Measurements from ENCODE around the gene MYL12B.

Gene MYL12B

DNA sequence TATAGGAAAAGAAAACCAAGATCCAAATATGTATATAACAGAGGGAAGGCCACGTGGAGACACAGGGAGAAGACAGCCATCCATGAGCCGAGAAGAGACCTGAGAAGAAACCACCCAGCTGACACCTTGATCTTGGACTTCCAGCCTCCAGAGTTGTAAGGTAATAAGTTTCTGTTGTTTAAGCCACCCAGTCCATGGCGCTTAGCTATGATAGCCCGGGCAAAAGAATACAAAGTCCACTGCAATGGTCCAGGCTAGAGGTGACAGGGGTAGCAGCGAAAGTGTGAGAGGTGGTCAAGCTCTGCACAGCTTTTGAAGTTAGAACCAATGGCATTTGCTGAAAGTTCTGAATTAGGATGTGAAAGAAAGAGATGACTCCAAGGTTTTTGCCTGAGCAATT is 44.9 kb upstream of the MYL12B start:
- H3K4me3 ChIP-seq (ENCODE audit: low read depth, low read length): no peak overlapping the region
- H3K4ac ChIP-seq (ENCODE audit: low read depth, low read length): no peak overlapping the region
- H2BK120ac ChIP-seq (ENCODE audit: insufficient read depth, low read length, poor library complexity): no peak overlapping the region
- no peak overlapping the region for H2AK5ac ChIP-seq (ENCODE audit: low read length)
- peaks cover 0 to 2% of the 10 kb centered on the region in 2 experiments for H3K4me1 ChIP-seq (ENCODE audit: control insufficient read depth in 1 of 2, insufficient read depth in 2 of 2, low read length in 2 of 2)
- no peak overlapping the region for H3K4me2 ChIP-seq (ENCODE audit: low read length)
- H3K9ac ChIP-seq (ENCODE audit: low read length): no peak overlapping the region
- no peak overlapping the region for H3K18ac ChIP-seq (ENCODE audit: low read length)
- H2AFZ ChIP-seq (ENCODE audit: insufficient read depth, low read length, poor library complexity): no peak overlapping the region
- H3K27ac ChIP-seq (ENCODE audit: low read depth, low read length): no peak overlapping the region
- H3K27me3 ChIP-seq (ENCODE audit: insufficient read depth, low read length): no peaks in the 10 kb centered on the region
- no peaks in the 10 kb centered on the region for H3K9me3 ChIP-seq (ENCODE audit: insufficient read depth, low read depth, low read length)
- no peaks in the 10 kb centered on the region for H3K36me3 ChIP-seq (ENCODE audit: control insufficient read depth in 1 of 2, insufficient read depth in 2 of 2, low read length in 2 of 2)
- no peak overlapping the region for H4K8ac ChIP-seq (ENCODE audit: low read depth, low read length)
- no peak overlapping the region for H3K14ac ChIP-seq (ENCODE audit: low read length)
- H3K79me2 ChIP-seq (ENCODE audit: control insufficient read depth, insufficient read depth, low read length, poor library complexity): no peaks in the 10 kb centered on the region
- no CpG with 5 or more reads among the region's 5 CpGs for WGBS (ENCODE audit: extremely low coverage, insufficient coverage, insufficient read length)
- H2BK5ac ChIP-seq (ENCODE audit: low read depth, low read length, poor library complexity): no peak overlapping the region
- no peak overlapping the region for H2BK12ac ChIP-seq (ENCODE audit: low read length)
- H4K91ac ChIP-seq (ENCODE audit: low read depth, low read length): no peak overlapping the region
- no peak for DNase-seq
- H4K12ac ChIP-seq (ENCODE audit: low read depth, low read length): no peak overlapping the region
- H3K23ac ChIP-seq (ENCODE audit: low read length): no peak overlapping the region
- H3K79me1 ChIP-seq (ENCODE audit: low read length): no peaks in the 10 kb centered on the region

DNA sequence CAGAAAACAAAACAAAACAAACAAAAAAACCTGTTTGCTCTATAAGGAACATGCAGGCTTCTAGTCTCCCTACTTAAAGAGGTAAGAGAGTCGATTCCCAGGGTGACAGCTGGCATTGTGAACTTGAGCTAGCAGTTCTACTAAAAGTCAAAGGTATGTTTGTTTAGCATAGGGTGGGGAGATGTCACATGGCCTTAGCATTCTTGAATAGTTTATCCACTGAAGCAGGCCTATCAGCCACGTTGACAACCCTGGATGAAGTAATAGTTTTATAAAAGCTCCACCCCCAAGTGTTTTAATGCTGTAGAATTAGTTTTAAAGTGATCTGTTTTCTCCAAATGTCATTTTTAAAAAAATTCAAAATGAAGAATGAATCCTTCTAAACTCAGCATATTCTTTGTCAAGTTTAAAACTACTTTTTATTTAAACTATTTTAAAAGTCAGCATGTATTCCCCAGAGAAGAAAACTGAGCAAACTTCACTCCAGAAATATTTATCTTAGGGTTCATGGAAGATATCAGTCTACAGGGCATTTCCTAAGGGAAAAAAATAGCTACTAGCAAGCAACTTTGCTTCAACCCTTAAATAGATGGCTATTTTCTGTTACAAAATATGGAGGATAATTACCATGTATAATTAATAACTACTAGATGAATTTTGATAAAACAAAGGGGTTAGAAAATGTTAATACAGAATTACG is 43.8 kb upstream of the MYL12B start:
- Histone ChIP-seq H3K36me3 (ENCODE audit: control insufficient read depth in 1 of 2, insufficient read depth in 2 of 2, low read length in 2 of 2) (no peaks in the 10 kb centered on the region), H3K18ac (ENCODE audit: low read length) (no peak overlapping the region), H4K91ac (ENCODE audit: low read depth, low read length) (no peak overlapping the region), H2AFZ (ENCODE audit: insufficient read depth, low read length, poor library complexity) (no peak overlapping the region), H3K23ac (ENCODE audit: low read length) (no peak overlapping the region), H4K12ac (ENCODE audit: low read depth, low read length) (no peak overlapping the region), H3K4ac (ENCODE audit: low read depth, low read length) (no peak overlapping the region), H3K9ac (ENCODE audit: low read length) (no peak overlapping the region), H2AK5ac (ENCODE audit: low read length) (no peak overlapping the region), H3K4me1 (ENCODE audit: control insufficient read depth in 1 of 2, insufficient read depth in 2 of 2, low read length in 2 of 2) (peaks cover 3 to 5% of the 10 kb centered on the region in 2 experiments), H3K14ac (ENCODE audit: low read length) (no peak overlapping the region), H4K8ac (ENCODE audit: low read depth, low read length) (no peak overlapping the region), H3K4me3 (ENCODE audit: low read depth, low read length) (no peak overlapping the region), H3K79me1 (ENCODE audit: low read length) (no peaks in the 10 kb centered on the region), H2BK5ac (ENCODE audit: low read depth, low read length, poor library complexity) (no peak overlapping the region), H3K79me2 (ENCODE audit: control insufficient read depth, insufficient read depth, low read length, poor library complexity) (no peaks in the 10 kb centered on the region), H3K9me3 (ENCODE audit: insufficient read depth, low read depth, low read length) (no peaks in the 10 kb centered on the region), H3K4me2 (ENCODE audit: low read length) (no peak overlapping the region), H3K27ac (ENCODE audit: low read depth, low read length) (no peak overlapping the region), H2BK120ac (ENCODE audit: insufficient read depth, low read length, poor library complexity) (no peak overlapping the region), H3K27me3 (ENCODE audit: insufficient read depth, low read length) (no peaks in the 10 kb centered on the region), H2BK12ac (ENCODE audit: low read length) (no peak overlapping the region)
- no peak for DNase-seq
- WGBS (ENCODE audit: extremely low coverage, insufficient coverage, insufficient read length): no CpG with 5 or more reads among the region's 3 CpGs

DNA sequence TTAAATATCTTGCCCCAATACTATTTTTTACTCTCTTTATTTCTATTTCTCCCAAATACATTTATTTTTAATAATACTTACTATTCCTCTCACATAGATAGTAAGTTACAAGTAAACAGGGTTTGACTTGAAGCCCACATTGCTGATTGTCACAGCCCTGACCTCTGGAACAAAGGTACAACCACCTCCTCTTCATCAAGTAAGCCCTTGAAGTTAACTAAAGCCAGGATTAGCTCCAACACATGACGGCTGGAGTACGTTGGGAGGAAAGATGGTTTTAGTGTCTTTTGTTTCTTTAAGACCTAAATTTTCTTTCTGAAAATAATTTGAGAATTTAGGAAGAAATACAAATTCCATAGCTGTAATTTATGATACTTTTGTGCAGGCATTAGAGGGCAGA is 43.1 kb upstream of the MYL12B start:
- H4K12ac ChIP-seq (ENCODE audit: low read depth, low read length): no peak overlapping the region
- no peak overlapping the region for H4K8ac ChIP-seq (ENCODE audit: low read depth, low read length)
- H3K23ac ChIP-seq (ENCODE audit: low read length): no peak overlapping the region
- H3K27ac ChIP-seq (ENCODE audit: low read depth, low read length): no peak overlapping the region
- no peak overlapping the region for H3K4me3 ChIP-seq (ENCODE audit: low read depth, low read length)
- H3K9me3 ChIP-seq (ENCODE audit: insufficient read depth, low read depth, low read length): no peaks in the 10 kb centered on the region
- H2AK5ac ChIP-seq (ENCODE audit: low read length): no peak overlapping the region
- no peak overlapping the region for H3K4me2 ChIP-seq (ENCODE audit: low read length)
- no peak overlapping the region for H2BK5ac ChIP-seq (ENCODE audit: low read depth, low read length, poor library complexity)
- H3K18ac ChIP-seq (ENCODE audit: low read length): no peak overlapping the region
- no peaks in the 10 kb centered on the region for H3K79me2 ChIP-seq (ENCODE audit: control insufficient read depth, insufficient read depth, low read length, poor library complexity)
- no CpG with 5 or more reads among the region's 2 CpGs for WGBS (ENCODE audit: extremely low coverage, insufficient coverage, insufficient read length)
- no peak overlapping the region for H3K9ac ChIP-seq (ENCODE audit: low read length)
- H3K4me1 ChIP-seq (ENCODE audit: control insufficient read depth in 1 of 2, insufficient read depth in 2 of 2, low read length in 2 of 2): peaks cover 3 to 5% of the 10 kb centered on the region in 2 experiments
- H3K14ac ChIP-seq (ENCODE audit: low read length): no peak overlapping the region
- no peak for DNase-seq
- H3K36me3 ChIP-seq (ENCODE audit: control insufficient read depth in 1 of 2, insufficient read depth in 2 of 2, low read length in 2 of 2): no peaks in the 10 kb centered on the region
- no peak overlapping the region for H3K4ac ChIP-seq (ENCODE audit: low read depth, low read length)
- no peak overlapping the region for H2BK120ac ChIP-seq (ENCODE audit: insufficient read depth, low read length, poor library complexity)
- H4K91ac ChIP-seq (ENCODE audit: low read depth, low read length): no peak overlapping the region
- H2AFZ ChIP-seq (ENCODE audit: insufficient read depth, low read length, poor library complexity): no peak overlapping the region
- no peaks in the 10 kb centered on the region for H3K27me3 ChIP-seq (ENCODE audit: insufficient read depth, low read length)
- no peaks in the 10 kb centered on the region for H3K79me1 ChIP-seq (ENCODE audit: low read length)
- H2BK12ac ChIP-seq (ENCODE audit: low read length): no peak overlapping the region

DNA sequence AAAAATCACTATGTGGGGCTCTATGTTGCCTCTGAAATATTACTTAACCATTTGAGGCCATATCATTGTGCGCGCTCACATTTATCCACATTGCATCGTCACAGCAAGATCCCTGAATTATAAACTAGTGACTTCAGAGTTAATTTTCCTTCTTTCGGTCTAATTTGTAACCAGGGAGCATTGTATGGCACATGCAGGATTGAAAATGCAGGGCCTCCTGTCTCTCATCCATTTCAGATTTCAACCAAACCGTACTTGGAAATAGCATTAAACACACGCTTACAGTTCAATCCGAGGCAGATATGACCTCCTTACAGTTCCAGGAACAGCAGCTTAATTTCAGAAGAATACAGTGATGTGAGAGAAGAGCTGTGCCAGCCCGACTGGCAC is 42.7 kb upstream of the MYL12B start:
- Histone ChIP-seq H3K4ac (ENCODE audit: low read depth, low read length) (no peak overlapping the region), H2BK12ac (ENCODE audit: low read length) (no peak overlapping the region), H3K4me2 (ENCODE audit: low read length) (no peak overlapping the region), H3K4me1 (ENCODE audit: control insufficient read depth in 1 of 2, insufficient read depth in 2 of 2, low read length in 2 of 2) (peaks cover 3 to 5% of the 10 kb centered on the region in 2 experiments), H3K14ac (ENCODE audit: low read length) (no peak overlapping the region), H3K27me3 (ENCODE audit: insufficient read depth, low read length) (no peaks in the 10 kb centered on the region), H2AFZ (ENCODE audit: insufficient read depth, low read length, poor library complexity) (no peak overlapping the region), H3K27ac (ENCODE audit: low read depth, low read length) (no peak overlapping the region), H2BK120ac (ENCODE audit: insufficient read depth, low read length, poor library complexity) (no peak overlapping the region), H3K36me3 (ENCODE audit: control insufficient read depth in 1 of 2, insufficient read depth in 2 of 2, low read length in 2 of 2) (no peaks in the 10 kb centered on the region), H3K9ac (ENCODE audit: low read length) (no peak overlapping the region), H4K12ac (ENCODE audit: low read depth, low read length) (no peak overlapping the region), H2BK5ac (ENCODE audit: low read depth, low read length, poor library complexity) (no peak overlapping the region), H2AK5ac (ENCODE audit: low read length) (no peak overlapping the region), H3K79me2 (ENCODE audit: control insufficient read depth, insufficient read depth, low read length, poor library complexity) (no peaks in the 10 kb centered on the region), H4K8ac (ENCODE audit: low read depth, low read length) (no peak overlapping the region), H3K79me1 (ENCODE audit: low read length) (no peaks in the 10 kb centered on the region), H3K9me3 (ENCODE audit: insufficient read depth, low read depth, low read length) (no peaks in the 10 kb centered on the region), H4K91ac (ENCODE audit: low read depth, low read length) (no peak overlapping the region), H3K18ac (ENCODE audit: low read length) (no peak overlapping the region), H3K4me3 (ENCODE audit: low read depth, low read length) (no peak overlapping the region), H3K23ac (ENCODE audit: low read length) (no peak overlapping the region)
- WGBS (ENCODE audit: extremely low coverage, insufficient coverage, insufficient read length): no CpG with 5 or more reads among the region's 8 CpGs
- DNase-seq: no peak
